Measurements from ENCODE around the gene TEDC1.

Gene TEDC1

GRCh38 chr14:105531894-105532623 is 41.0 kb downstream of the TEDC1 start:
- Histone ChIP-seq H3K36me3 (ENCODE audit: control insufficient read depth, insufficient read depth, low read length) (no peaks in the 10 kb centered on the region), H2BK5ac (ENCODE audit: low read length) (no peak overlapping the region), H4K8ac (ENCODE audit: low read depth, low read length) (no peak overlapping the region), H3K56ac (ENCODE audit: low read length) (no peak overlapping the region), H4K5ac (ENCODE audit: low read length) (no peak overlapping the region), H3K9ac (ENCODE audit: low read length) (no peak overlapping the region), H2AK5ac (ENCODE audit: low read length) (no peak overlapping the region), H3K27ac (ENCODE audit: low read depth, low read length) (no peak overlapping the region), H3K79me1 (ENCODE audit: low read length) (no peaks in the 10 kb centered on the region), H2BK120ac (ENCODE audit: low read depth, low read length) (no peak overlapping the region), H3K79me2 (ENCODE audit: control insufficient read depth, insufficient read depth, low read length) (no peaks in the 10 kb centered on the region), H3K4me3 (ENCODE audit: low read length) (no peak overlapping the region), H3K4ac (ENCODE audit: low read depth, low read length) (no peak overlapping the region), H3K4me1 (ENCODE audit: control insufficient read depth, low read depth, low read length) (no peaks in the 10 kb centered on the region), H3K18ac (ENCODE audit: low read length) (no peak overlapping the region), H2BK15ac (replicated peaks; ENCODE audit: low read depth) (no peak overlapping the region), H3K23ac (ENCODE audit: low read length) (no peak overlapping the region), H3K4me2 (ENCODE audit: low read length) (no peak overlapping the region), H3K27me3 (ENCODE audit: insufficient read depth, low read length, poor library complexity) (peaks cover 2% of the 10 kb centered on the region)
- DNase-seq, result no peak
- WGBS (ENCODE audit: extremely low coverage, insufficient coverage, low lambda C conversion rate), result no CpG with 5 or more reads among the region's 19 CpGs

- no peak overlapping the region for H4K5ac ChIP-seq (ENCODE audit: low read length)
- DNase-seq, result no peak
- no peak overlapping the region for H2AK5ac ChIP-seq (ENCODE audit: low read length)
- no peaks in the 10 kb centered on the region for H3K4me1 ChIP-seq (ENCODE audit: control insufficient read depth, low read depth, low read length)
- no peaks in the 10 kb centered on the region for H3K36me3 ChIP-seq (ENCODE audit: control insufficient read depth, insufficient read depth, low read length)
- H3K4me3 ChIP-seq (ENCODE audit: low read length), result no peak overlapping the region
- H3K27me3 ChIP-seq (ENCODE audit: insufficient read depth, low read length, poor library complexity), result no peaks in the 10 kb centered on the region
- no peak overlapping the region for H2BK120ac ChIP-seq (ENCODE audit: low read depth, low read length)
- no peak overlapping the region for H3K27ac ChIP-seq (ENCODE audit: low read depth, low read length)
- H3K9ac ChIP-seq (ENCODE audit: low read length), result no peak overlapping the region
- no peak overlapping the region for H2BK5ac ChIP-seq (ENCODE audit: low read length)
- H3K4me2 ChIP-seq (ENCODE audit: low read length), result no peak overlapping the region
- H3K79me1 ChIP-seq (ENCODE audit: low read length), result no peaks in the 10 kb centered on the region
- H3K23ac ChIP-seq (ENCODE audit: low read length), result no peak overlapping the region
- no peak overlapping the region for H3K18ac ChIP-seq (ENCODE audit: low read length)
- H4K8ac ChIP-seq (ENCODE audit: low read depth, low read length), result no peak overlapping the region
- no peak overlapping the region for H3K56ac ChIP-seq (ENCODE audit: low read length)
- H3K4ac ChIP-seq (ENCODE audit: low read depth, low read length), result no peak overlapping the region
- H3K79me2 ChIP-seq (ENCODE audit: control insufficient read depth, insufficient read depth, low read length), result no peaks in the 10 kb centered on the region
- H2BK15ac ChIP-seq (replicated peaks; ENCODE audit: low read depth), result no peak overlapping the region
- WGBS (ENCODE audit: extremely low coverage, insufficient coverage, low lambda C conversion rate), result no CpG with 5 or more reads among the region's 10 CpGs
Observed at GRCh38 chr14:105532735-105533141, 41.7 kb downstream of the TEDC1 start.

- Histone ChIP-seq H3K4me1 (ENCODE audit: control insufficient read depth, low read depth, low read length) (no peaks in the 10 kb centered on the region), H3K27me3 (ENCODE audit: insufficient read depth, low read length, poor library complexity) (no peaks in the 10 kb centered on the region), H4K5ac (ENCODE audit: low read length) (no peak overlapping the region), H2BK15ac (replicated peaks; ENCODE audit: low read depth) (no peak overlapping the region), H2BK5ac (ENCODE audit: low read length) (no peak overlapping the region), H2BK120ac (ENCODE audit: low read depth, low read length) (no peak overlapping the region), H3K4me3 (ENCODE audit: low read length) (no peak overlapping the region), H3K79me2 (ENCODE audit: control insufficient read depth, insufficient read depth, low read length) (no peaks in the 10 kb centered on the region), H3K36me3 (ENCODE audit: control insufficient read depth, insufficient read depth, low read length) (no peaks in the 10 kb centered on the region), H3K4me2 (ENCODE audit: low read length) (no peak overlapping the region), H3K23ac (ENCODE audit: low read length) (no peak overlapping the region), H4K8ac (ENCODE audit: low read depth, low read length) (no peak overlapping the region), H3K18ac (ENCODE audit: low read length) (no peak overlapping the region), H3K4ac (ENCODE audit: low read depth, low read length) (no peak overlapping the region), H3K27ac (ENCODE audit: low read depth, low read length) (no peak overlapping the region), H2AK5ac (ENCODE audit: low read length) (no peak overlapping the region), H3K56ac (ENCODE audit: low read length) (no peak overlapping the region), H3K9ac (ENCODE audit: low read length) (no peak overlapping the region), H3K79me1 (ENCODE audit: low read length) (no peaks in the 10 kb centered on the region)
- no CpG with 5 or more reads among the region's 9 CpGs for WGBS (ENCODE audit: extremely low coverage, insufficient coverage, low lambda C conversion rate)
- no peak for DNase-seq
Observed at GRCh38 chr14:105533391-105533790, 42.3 kb downstream of the TEDC1 start.

GRCh38 chr14:105533811-105534498 is 42.9 kb downstream of the TEDC1 start:
- Histone ChIP-seq H3K4me1 (ENCODE audit: control insufficient read depth, low read depth, low read length) (no peaks in the 10 kb centered on the region), H3K27me3 (ENCODE audit: insufficient read depth, low read length, poor library complexity) (no peaks in the 10 kb centered on the region), H2BK15ac (replicated peaks; ENCODE audit: low read depth) (no peak overlapping the region), H4K8ac (ENCODE audit: low read depth, low read length) (no peak overlapping the region), H3K79me2 (ENCODE audit: control insufficient read depth, insufficient read depth, low read length) (no peaks in the 10 kb centered on the region), H2AK5ac (ENCODE audit: low read length) (no peak overlapping the region), H3K23ac (ENCODE audit: low read length) (no peak overlapping the region), H3K4me3 (ENCODE audit: low read length) (no peak overlapping the region), H3K56ac (ENCODE audit: low read length) (no peak overlapping the region), H3K36me3 (ENCODE audit: control insufficient read depth, insufficient read depth, low read length) (no peaks in the 10 kb centered on the region), H2BK120ac (ENCODE audit: low read depth, low read length) (no peak overlapping the region), H3K79me1 (ENCODE audit: low read length) (no peaks in the 10 kb centered on the region), H2BK5ac (ENCODE audit: low read length) (no peak overlapping the region), H4K5ac (ENCODE audit: low read length) (no peak overlapping the region), H3K4ac (ENCODE audit: low read depth, low read length) (no peak overlapping the region), H3K18ac (ENCODE audit: low read length) (no peak overlapping the region), H3K27ac (ENCODE audit: low read depth, low read length) (no peak overlapping the region), H3K4me2 (ENCODE audit: low read length) (no peak overlapping the region), H3K9ac (ENCODE audit: low read length) (no peak overlapping the region)
- DNase-seq, result no peak
- WGBS (ENCODE audit: extremely low coverage, insufficient coverage, low lambda C conversion rate), result no CpG with 5 or more reads among the region's 21 CpGs

GRCh38 chr14:105534586-105534985 is 43.5 kb downstream of the TEDC1 start:
- no peak overlapping the region for H3K9ac ChIP-seq (ENCODE audit: low read length)
- no peak overlapping the region for H2BK5ac ChIP-seq (ENCODE audit: low read length)
- WGBS (ENCODE audit: extremely low coverage, insufficient coverage, low lambda C conversion rate), result no CpG with 5 or more reads among the region's 13 CpGs
- no peak overlapping the region for H2BK15ac ChIP-seq (replicated peaks; ENCODE audit: low read depth)
- no peaks in the 10 kb centered on the region for H3K79me2 ChIP-seq (ENCODE audit: control insufficient read depth, insufficient read depth, low read length)
- no peak overlapping the region for H2AK5ac ChIP-seq (ENCODE audit: low read length)
- no peaks in the 10 kb centered on the region for H3K36me3 ChIP-seq (ENCODE audit: control insufficient read depth, insufficient read depth, low read length)
- H3K56ac ChIP-seq (ENCODE audit: low read length), result no peak overlapping the region
- H3K23ac ChIP-seq (ENCODE audit: low read length), result no peak overlapping the region
- DNase-seq, result no peak
- no peaks in the 10 kb centered on the region for H3K79me1 ChIP-seq (ENCODE audit: low read length)
- no peak overlapping the region for H3K4me2 ChIP-seq (ENCODE audit: low read length)
- no peak overlapping the region for H3K18ac ChIP-seq (ENCODE audit: low read length)
- no peak overlapping the region for H4K5ac ChIP-seq (ENCODE audit: low read length)
- H3K4me1 ChIP-seq (ENCODE audit: control insufficient read depth, low read depth, low read length), result no peaks in the 10 kb centered on the region
- H3K27ac ChIP-seq (ENCODE audit: low read depth, low read length), result no peak overlapping the region
- no peaks in the 10 kb centered on the region for H3K27me3 ChIP-seq (ENCODE audit: insufficient read depth, low read length, poor library complexity)
- no peak overlapping the region for H4K8ac ChIP-seq (ENCODE audit: low read depth, low read length)
- no peak overlapping the region for H2BK120ac ChIP-seq (ENCODE audit: low read depth, low read length)
- no peak overlapping the region for H3K4me3 ChIP-seq (ENCODE audit: low read length)
- H3K4ac ChIP-seq (ENCODE audit: low read depth, low read length), result no peak overlapping the region

All from mesendoderm (in vitro differentiated cells).